Measurements from ENCODE around the gene RAP1GAP2.
"Not testable (repeated sequence)": the region's sequence is repeated elsewhere in the genome, so short reads cannot be mapped to it uniquely, and the experiment has no call there.

RAP1GAP2 gene

GRCh38 chr17:3029213-3029913 lies 233.1 kb downstream of the RAP1GAP2 start:
- DNase-seq = no peak

- DNase-seq = no peak
Observed at GRCh38 chr17:3030096-3030495, 233.9 kb downstream of the RAP1GAP2 start.

- not testable (repeated sequence) for DNase-seq
Observed at GRCh38 chr17:3030852-3031470, 234.7 kb downstream of the RAP1GAP2 start.

GRCh38 chr17:3032258-3033247 lies 236.3 kb downstream of the RAP1GAP2 start:
- no peak for DNase-seq

- DNase-seq = no peak
Observed at GRCh38 chr17:3033248-3033640, 237.0 kb downstream of the RAP1GAP2 start.

- DNase-seq = no peak
Observed at GRCh38 chr17:3033741-3034577, 237.7 kb downstream of the RAP1GAP2 start.

- no peak for DNase-seq
Observed at GRCh38 chr17:3034578-3034920, 238.3 kb downstream of the RAP1GAP2 start.

GRCh38 chr17:3035256-3035967 lies 239.2 kb downstream of the RAP1GAP2 start:
- no peak for DNase-seq

- DNase-seq = no peak
Observed at GRCh38 chr17:3035968-3036280, 239.7 kb downstream of the RAP1GAP2 start.

GRCh38 chr17:3036800-3037199 lies 240.6 kb downstream of the RAP1GAP2 start:
- no peak for DNase-seq

GRCh38 chr17:3037259-3037658 lies 241.0 kb downstream of the RAP1GAP2 start:
- no peak for DNase-seq

GRCh38 chr17:3038941-3039340 lies 242.7 kb downstream of the RAP1GAP2 start:
- DNase-seq = no peak

- DNase-seq = no peak
Observed at GRCh38 chr17:3039736-3040135, 243.5 kb downstream of the RAP1GAP2 start.

- no peak for DNase-seq
Observed at GRCh38 chr17:3040882-3041281, 244.6 kb downstream of the RAP1GAP2 start.

GRCh38 chr17:3043737-3044365 lies 247.6 kb downstream of the RAP1GAP2 start:
- DNase-seq = no peak

- no peak for DNase-seq
Observed at GRCh38 chr17:3046753-3047152, 250.5 kb downstream of the RAP1GAP2 start.

- peak; percentile 97 to 98 for DNase-seq
Observed at GRCh38 chr17:3048727-3049471, 252.7 kb downstream of the RAP1GAP2 start.

- no peak for DNase-seq
Observed at GRCh38 chr17:3049705-3050295, 253.6 kb downstream of the RAP1GAP2 start.

- DNase-seq = not testable (repeated sequence)
Observed at GRCh38 chr17:3054868-3055267, 258.6 kb downstream of the RAP1GAP2 start.

GRCh38 chr17:3062824-3063377 lies 266.7 kb downstream of the RAP1GAP2 start:
- not testable (repeated sequence) for DNase-seq

Measured in hippocampal formation (tissue), 2 donors.